GM21619 (cell line): ENCODE data around the gene SLC38A9.

Experiments
- ATAC-seq: cut with Tn5 transposase; IDR thresholded peaks from one replicate; pipeline ENCODE4 v1.9.1; 2021; ENCODE audit not compliant: unreplicated experiment

The SLC38A9 gene

DNA sequence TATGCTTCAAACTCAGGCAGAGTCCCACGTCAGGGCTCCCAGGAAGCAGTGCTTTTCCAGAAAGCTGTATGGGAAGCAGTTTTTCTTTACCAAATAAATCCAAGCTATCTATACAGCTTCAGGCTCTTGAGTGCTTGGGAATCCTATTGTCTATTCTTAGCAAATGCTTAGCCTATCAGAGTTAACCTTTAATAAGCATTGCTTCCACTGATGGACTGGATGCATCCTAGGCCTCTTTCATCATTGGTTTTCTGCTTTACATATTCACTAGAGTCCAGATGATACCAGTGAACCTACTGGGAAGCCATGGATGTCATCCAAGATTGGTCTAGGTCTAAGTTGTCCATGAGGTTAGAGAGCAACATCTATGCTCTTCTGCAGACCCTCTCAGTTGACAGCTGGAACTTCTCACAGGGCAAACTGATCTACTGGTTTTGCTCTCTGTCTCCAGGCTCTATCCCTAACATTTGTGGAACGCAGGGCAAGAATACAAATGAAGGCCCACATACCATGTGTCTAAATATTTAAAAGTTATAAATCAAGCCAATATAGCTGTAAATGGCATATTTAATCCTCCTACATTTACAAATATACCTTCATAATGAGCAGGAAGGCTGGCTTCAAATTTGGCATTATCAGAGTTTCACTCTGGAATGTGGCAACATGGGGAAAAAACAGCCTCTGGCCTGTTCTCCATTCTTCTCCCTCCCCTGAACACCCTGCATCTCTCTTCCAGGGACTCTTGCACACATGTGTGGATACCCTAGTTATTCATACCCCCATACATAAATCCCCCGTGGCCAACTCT, 127.5 kb downstream of the SLC38A9 start:
- ATAC-seq, result no peak

DNA sequence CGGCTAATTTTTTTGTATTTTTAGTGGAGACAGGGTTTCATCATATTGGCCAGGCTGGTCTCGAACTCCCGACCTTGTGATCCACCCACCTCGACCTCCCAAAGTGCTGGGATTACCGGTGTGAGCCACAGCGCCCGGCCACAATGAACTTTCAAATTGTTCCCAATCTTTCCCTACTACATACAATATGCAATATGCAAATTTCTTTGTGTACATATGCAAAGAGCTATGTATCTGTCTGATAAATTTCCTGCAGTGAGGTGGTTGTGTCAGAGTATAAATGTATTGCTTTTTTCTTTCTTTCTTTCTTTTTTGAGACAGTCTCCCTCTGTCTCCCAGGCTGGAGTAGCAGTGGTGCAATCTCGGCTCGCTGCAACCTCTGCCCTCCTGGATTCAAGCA, 128.5 kb downstream of the SLC38A9 start:
- ATAC-seq, result no peak

DNA sequence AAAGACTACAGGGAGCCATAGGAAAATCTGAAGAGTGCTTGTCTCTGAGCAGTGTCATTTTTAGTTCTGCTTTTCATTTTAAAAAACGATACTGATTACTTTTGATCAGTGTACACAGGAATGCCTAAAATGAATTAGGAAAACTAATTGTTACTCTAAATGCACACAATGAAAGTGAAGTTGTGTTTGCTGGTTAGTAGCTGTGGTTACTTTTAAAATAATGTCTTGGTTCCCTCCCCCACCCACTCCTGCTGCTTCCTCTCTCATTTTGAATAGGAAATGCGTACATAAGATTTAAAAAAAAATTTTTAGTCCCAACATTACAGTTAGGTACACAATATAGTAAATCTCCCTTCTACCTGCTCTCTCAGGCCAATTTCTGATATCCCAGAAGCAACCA, 129.9 kb downstream of the SLC38A9 start:
- no peak for ATAC-seq

DNA sequence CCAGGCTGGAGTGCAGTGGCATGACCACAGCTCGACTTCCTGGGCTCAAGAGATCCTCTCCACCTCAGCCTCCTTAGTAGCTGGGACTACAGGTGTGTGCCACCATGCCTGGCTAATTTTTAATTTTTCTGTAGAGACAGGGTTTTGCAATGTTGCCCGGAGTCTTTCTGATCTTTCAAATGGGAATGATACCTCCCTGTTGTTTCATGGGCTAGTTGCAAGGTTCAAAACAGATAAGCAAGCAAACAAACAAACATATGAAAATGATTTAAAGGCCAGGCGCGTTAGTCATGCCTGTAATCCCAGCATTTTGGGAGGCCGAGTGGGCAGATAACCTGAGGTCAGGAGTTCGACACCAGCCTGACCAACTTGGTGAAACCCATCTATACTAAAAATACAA, 132.1 kb downstream of the SLC38A9 start:
- ATAC-seq, result no peak

DNA sequence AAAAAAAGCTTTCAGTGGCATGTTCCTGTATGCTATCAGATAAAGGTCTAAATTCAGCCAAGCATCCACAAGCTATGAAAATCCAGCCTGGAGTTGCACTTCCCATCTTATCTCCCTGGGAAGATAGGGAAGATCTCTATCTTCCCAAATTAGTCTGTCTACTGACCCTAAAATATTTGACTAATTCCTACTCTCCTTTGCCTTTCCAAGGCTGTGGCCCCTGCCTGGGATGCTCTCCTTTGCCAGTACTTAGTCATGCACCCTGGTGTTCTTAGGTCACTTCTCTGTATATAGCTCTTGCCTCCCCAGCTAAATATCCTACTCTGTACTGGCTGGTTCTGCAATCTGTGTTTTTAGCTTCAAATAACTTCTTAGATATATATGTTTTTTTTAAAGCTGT, 133.4 kb downstream of the SLC38A9 start:
- no peak for ATAC-seq

DNA sequence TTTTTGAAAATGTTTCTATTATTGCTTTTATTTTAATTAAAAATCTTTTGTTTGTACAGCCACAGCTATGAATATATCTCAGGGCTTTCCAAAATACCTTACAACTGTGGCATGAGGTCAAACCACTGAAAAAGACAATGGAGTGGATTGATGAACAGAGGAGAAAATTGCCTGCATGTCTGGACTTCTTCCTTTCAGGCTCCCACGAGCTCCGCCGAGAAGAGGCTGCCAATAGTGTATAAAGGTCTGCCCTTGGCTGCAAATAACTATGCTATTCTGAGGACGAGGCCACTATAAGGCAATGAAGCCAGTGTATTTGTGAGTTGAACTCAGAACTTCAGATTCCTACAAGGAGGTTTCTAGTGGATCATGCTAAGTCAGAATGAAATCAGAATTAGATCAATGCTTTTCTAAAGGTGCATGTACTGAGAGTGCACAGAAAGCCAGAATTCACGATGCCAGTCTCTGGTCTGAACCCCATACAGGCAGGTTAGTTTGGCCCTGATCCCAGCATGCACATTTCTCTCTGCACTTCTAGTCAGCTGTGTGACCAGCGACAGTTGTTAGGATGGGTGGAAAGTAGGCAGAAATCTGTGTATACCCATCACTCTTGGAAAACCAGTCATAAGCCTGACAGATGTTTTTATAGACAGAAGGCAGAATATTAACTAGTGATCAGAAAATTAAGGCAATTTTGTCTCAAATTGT, 134.6 kb downstream of the SLC38A9 start:
- no peak for ATAC-seq

DNA sequence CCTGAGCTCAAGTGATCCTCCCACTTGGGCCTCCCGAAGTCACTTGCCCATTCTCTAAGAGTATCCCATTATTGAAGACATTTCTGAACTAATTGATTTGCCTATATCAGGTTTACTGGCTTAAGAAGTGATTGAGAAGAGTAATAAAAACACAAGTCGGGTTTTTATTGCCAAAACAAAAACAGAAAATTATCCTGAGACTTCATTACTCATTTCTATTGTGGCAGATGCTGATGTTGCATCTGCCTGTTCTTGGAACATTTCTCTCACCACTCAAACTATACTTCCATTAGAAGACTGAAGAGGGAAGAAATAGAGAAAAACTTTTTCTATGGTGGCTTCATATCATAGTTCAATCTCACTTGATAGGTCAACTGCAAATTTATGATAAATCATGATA, 135.5 kb downstream of the SLC38A9 start:
- ATAC-seq, result no peak
